ENCODE measurements around the gene CHMP4A.

The CHMP4A gene

DNA sequence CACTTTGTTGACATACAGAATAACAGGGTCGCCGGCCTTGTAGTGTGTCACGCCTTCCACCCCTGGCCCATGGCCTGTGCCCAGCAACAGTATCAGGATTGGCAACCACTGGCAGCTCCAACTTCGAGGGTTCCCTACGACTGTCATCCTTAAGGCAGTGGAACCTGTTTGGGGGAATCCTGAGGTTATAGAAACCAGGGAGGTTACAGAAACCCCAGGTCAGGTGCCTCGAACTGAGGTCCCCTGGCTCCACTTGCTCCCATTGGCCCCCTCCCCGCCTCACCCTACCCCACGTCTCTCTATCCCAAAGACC lies 18.5 kb downstream of the CHMP4A start:
- DNase-seq = no peak

DNA sequence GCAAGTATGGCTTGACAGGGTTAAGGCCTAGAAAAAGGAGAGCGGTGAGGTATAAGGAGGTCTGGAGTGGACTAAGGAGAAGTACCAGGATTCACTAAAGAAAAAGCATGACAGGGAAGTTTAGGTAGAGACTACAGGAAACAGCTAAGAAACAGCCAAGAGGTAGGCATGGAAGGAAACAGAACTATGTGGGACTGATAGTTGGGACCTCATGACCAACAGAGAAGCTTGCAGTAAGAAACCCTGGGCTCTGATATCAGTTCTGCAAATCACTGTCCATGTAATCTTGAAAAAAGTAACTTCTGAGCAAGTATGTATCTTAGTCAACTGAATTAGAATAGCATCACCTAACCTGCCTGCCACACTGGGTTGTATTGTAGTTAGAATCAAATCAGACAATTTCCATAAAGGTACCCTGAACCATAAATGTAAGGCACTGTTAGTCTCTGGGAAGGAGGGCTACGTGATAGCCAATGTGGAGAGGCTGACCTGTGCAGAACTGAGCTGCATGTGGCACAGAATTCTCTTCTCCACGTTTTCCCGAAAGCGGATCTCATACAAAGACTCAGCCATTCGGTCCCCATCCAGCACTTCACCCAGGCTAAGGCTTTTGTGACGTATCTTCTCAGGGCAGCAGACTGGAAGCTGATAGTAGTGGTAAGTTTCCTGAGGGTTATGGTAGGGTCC lies 19.0 kb downstream of the CHMP4A start:
- no peak for DNase-seq

DNA sequence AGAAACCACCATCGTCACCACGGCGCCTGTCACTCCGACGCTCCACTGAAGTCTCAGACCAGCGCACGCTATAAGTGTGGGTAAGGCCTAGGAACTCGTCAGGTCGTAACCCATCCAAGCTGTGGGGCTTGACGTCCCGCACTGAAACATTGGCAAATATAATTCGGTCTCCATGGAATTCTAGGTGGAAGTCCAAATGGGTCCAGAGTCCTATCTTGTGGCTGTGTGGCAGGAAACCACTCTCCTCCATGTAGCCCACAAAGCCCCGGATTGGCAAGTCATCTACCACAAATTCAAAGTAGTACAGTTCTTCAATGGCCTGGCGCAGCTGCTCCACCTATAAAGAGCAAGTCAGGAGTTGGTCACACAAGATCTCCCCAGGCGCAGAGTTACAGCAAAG lies 20.4 kb downstream of the CHMP4A start:
- no peak for DNase-seq

DNA sequence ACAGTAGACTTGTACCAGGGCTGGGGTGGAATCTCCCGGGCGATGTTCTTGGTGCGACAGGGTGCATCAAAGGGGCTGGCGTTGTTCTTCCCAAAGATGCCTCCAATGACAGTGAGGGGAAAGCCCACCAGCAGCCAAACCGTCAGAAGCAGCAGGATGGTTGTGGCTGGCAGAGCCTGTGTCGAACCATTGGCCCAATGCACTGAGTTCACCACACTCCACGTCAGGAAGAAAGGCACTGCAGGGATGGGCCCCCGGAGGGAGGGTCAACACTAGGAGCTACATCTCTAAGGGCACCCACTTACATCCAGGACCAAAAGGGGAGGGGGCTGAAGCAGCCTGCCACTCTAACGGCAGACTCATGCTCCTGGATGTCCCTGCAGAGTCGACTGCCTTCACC lies 22.9 kb downstream of the CHMP4A start:
- no peak for DNase-seq

DNA sequence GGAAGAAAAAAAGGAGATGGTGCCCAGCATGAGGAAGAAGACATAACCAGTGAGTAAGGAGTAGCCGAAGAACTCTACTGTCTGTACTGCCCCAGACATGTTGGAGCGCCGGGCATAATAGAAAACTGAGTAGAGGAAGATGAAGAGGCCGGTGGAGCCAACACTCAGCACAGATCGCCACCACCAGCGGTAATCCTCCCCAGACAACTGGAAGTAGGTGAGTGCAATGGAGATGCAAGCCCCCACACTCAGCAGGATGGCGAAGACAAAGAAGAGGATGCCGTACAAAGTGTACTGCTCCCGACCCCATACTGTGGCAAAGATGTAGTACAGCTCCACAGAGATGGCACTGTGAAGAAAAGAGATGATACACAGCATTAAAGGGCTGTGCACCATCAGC lies 23.8 kb downstream of the CHMP4A start:
- no peak for DNase-seq

DNA sequence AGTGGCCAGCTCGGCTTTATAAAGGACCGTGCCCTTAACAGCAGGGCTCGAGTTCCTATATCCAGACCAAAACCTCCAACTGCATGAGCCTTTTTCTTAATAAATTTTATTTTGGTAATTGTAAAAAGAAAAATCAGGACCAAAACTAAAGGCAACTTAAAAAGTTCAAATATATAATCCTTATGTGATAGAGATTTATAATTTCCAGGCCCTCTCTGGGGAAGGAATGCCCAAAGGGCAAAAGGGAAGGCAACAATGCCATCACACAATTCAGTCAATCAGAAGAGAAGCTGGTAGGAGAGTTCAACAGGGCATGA lies 24.3 kb downstream of the CHMP4A start:
- DNase-seq = no peak

DNA sequence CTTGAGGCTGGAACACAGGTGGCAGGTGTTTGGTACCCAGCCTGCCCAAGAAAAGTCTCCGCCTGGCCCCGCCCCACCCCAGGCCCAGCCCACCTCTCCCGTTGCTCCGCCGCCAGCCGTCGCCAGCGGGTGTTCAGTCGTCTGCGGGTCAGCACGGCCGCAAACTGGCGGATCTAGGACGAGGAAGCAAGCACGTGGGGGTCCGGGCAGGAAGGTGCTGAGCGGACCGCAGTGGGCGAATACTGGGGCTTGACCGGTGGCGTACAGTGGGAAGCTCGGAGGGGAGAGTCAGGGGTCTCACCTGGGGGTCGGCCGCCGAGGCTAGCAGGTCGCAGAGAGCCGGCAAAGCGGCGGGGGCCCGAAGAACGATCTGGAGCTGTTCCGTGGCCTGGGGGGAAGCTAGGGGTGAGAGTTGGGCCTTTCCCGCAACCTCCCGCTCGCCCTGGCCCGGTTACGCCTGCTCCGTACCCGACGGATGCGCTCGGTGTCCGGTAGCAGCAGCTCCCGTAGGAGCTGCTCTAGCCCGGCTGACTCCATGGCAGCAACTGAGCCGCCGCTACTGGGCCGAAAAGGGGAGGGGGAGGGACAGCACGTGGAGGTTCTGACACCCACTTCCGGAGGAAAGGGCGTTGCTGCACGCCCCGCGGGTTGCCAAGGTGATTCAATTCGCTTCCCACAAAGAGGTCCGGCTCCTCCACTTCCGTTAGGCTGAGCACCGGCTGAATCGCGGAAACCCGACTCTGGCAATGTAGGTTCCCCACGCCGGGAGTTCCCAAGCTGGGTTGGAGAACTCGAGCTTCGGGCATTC lies 24.8 kb downstream of the CHMP4A start, which contains the start of gene IPO4:
Gene IPO4 (minus strand): TSS at position 566 of the 808 bp plus-strand sequence. CDS start 29 bp downstream, at position 537.
- peak; percentile 97 for DNase-seq

DNA sequence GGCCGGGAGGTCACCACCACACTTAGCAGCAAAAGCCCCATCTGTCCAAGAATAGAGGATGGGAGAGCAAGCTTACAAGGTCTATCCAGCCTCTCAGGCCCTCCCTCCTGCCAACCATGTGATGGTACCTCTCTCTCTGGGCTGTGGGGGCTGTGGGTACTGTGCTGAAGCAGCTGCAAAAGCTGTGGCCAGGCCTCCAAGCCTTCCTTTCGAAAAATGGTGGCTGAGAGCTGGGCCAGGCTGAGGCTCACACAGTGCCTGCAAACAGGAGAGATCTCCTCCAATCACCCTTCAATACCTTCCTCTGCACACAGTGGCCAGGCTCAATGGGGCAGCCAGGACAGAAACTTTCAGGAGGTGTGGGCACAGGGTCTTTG lies 25.8 kb downstream of the CHMP4A start:
- DNase-seq = no peak

DNA sequence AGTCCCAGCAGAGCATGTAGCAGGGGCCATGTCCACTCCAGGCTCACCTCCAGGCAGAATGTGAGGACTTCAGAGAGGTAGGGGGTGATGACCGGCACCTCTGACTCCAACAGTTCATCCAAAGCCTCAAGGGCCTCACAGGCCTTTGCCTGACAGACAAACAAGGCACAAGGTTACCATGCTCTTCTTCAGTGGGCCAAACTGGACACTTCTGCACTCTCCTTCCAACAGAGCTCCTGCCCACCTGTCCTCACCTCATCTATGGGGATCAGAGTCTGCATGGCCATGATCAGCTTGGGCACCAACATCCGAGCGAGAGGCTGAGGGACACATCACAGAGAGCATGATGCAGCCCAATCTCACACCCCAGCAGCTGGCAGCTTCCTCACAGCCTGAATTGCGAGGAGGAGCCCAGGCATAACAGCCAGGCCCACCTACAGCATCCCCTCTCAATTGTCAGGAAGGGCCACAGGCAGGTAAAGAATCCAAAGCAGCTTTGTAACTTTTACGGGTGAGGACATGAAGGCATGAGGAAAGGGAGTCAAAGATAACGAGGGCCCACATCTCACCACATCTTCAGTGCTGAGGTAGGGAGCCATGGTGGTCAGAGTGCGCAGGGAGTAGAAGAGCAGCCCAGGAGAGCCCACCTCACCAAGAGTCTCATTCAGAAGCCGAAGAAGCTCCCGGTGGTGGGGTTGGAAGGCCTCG lies 26.3 kb downstream of the CHMP4A start:
- DNase-seq = no peak

DNA sequence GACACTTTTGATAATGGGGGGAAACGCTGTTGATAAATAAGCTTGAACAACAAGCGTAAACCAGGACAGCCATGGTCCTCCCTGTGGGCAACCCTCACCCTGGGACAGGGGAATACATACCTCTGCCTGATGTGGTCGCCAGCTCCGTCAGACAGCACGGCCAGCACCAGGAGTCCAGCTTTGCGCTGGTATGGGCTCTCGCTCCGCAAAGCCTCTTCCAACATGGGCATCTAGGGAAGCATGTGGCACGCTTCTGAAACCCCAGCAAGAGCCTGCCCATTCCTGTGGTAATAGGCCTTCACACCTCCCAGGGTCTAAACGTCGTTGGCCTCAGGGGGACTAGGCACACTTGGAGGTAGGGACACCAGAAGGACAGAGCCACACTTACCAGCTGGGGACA lies 27.5 kb downstream of the CHMP4A start:
- no peak for DNase-seq

DNA sequence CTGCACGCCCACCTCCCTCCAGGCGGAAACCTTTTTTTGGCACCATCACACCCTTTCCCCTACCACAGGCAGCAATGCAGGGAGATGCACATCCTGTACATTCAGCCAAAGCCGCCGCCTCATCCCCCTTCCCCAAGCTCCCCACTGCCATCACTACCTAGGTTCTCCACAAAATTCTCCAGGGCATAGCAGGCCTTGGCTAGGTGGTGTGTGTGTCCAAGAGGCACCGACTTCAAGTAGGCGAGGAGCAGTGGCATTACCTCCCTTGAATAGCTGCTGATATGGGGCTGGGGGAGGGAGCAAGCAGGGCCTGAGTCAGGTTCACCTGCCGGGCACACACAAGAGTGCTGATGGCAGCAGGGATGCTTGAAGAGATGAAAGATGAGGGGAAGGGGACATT lies 28.3 kb downstream of the CHMP4A start:
- DNase-seq = no peak

DNA sequence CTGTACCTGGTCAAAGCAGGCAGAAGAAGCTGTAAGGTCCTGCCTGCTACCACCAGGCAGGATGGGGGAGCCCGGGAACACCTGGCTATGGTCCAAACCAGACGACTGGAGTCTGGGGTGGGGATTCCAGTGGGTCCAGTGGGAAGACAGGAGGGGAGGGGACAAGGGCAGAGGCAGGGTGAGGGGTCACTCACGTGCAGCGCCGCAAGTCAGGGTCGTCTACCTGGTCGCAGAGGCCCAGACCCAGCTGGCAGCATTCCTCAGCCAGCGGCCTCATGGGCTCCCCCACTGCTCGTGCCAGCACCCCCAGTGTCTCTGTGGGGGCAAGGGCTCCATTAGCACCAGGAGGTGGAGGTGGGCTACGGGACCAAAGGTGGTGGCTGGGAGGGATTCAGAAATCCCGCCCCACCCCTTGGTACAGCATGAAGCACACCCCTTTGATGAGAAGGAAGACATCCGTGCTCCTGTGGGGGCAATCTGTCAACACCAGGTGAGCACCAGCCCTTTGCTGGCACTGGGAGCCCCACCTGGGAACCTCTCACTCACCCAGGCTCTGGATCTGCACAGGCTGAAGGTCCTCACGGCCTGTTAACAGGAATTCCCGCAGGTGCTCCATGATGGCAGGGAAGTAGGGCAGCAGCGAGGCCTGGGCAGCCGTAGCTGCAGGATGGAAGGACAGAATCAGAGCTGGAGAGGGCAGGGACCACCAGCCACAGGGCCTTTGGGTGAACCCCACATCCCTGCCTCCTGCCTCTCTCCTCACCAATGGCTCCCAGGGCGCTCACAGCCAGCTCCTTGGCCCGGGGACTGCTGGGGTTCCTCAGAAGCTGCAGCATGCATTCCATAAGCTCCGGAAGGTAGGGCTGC lies 29.0 kb downstream of the CHMP4A start:
- no peak for DNase-seq

DNA sequence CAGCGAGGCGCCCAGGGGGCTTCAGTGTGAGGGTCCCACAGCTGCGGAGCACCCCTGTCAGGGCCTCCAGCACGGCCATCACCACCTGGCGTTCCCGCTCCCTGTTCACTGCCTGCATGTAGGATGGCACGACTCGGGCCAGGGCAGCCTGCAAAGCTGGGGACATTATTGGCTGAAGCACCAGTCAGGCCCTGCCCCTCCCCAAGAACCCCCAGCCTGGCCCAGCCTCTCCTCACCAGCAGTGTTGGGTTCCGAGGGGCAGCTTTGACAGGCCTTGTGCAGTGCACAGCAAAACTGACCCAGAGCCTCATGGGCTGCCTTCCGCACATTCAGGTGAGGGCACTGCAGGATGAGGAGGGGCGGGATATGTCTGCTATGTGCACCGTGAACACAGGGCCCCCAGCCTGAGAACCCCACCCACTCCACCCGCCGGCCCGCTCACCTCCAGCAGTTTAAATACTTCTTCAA lies 30.2 kb downstream of the CHMP4A start:
- no peak for DNase-seq

DNA sequence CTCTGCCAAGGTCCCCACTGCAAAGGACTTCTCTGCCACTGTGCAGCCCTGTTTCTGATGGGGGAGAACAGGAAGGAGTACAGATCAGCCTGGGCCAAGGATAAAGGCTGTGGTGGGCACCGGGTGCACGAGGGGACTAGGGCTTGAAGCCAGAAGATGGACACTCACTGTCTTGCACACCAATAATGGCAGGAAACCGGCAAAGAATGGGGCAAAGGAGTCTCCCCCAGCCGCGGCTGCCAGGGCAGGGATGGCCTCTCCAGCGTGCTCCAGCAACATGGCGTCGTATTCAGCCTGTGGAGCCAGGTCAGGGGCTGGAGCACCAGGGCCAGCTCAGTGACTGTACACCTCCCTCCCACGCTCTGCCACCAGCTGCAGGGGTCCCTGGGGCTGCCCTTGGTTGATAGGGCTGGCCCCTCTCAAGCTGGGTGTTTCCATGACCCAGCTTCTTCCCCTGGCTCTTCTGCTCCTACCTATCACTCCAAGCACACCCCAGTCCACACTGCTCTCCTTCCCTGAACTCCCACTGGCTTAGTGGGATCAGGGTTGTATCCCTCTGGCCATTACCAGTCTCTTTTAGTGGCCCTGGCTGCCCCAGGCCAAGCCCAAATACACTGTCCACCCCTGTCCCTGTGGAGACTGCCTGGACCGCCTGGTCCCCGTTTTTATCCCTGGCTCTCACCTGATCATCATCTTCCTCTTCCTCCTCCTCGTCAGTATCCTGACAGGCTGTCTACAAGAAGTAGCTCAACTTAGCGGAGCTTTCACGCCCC lies 31.0 kb downstream of the CHMP4A start:
- no peak for DNase-seq

DNA sequence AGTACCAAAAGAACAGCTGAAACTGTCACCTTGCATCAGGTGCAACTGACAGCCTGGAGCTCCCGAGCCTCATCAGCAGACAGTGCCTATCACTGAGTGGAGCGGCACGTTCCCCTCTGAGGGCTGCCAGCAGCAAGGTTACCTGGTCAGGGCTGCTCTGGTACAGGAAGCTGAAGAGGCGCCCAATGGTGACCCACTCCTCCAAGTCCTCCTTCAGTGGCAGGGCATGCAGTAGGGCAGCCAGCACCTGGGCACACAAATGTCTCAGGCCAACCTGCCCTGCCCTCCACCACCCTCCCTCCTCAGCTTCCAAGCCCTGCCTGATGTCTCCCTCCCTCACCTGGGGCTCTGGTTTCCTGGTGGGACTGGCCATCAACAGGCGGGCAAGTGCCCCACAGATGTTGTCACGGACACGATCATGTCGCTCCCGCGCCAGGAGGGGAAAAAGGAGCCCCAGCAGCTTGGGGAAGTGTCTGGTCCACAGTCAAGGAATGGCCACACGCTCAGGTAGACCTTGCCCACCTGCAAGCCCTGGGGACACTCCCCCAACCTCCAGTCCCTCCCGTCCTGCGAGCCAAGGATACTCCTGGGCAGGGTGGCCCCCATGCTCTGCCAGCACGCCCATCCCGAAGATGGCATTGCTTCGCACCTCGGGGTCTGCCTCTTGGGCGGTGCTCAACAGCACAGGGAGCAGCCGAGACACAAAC lies 31.8 kb downstream of the CHMP4A start:
- no peak for DNase-seq

DNA sequence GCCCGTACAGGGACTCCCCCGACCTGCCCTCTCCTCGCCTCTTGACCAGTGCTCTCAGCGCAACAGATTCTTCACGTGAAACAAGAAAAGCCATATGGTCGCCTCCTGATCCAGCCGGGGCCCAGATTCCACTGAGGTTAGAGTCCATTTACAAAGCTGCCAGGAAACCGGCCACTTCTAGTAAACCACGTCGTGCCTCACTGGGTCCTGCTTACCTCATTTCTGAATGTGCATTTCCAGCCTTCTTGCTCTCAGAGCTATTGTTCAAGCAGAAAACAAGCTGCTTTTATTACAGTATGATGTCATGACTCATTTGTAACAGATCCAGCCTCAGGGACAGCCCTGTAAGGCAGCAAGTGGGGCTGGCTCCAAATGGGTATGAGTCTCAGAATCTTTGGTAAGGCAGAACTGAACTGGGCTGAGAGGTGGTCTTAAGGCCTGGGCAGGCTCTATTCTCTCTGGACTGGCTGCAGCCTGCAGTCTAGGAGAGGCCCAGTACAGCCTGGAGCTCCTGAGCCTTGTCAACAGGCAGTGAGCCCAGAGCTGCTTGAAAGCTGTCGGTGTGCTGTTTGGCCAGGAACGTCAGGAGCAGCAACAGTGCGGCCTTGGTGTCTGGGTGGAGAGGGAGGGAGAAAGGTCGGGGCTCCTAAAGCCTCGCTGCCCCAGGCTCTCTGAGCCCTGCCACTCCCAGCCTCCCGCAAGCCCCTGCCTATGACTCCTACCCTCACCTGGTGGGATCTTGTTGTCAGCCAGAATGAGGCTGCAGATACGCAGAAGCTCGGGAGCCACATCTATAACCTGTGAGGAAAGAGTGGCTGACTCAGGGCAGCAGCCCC lies 33.1 kb downstream of the CHMP4A start:
- DNase-seq = no peak

DNA sequence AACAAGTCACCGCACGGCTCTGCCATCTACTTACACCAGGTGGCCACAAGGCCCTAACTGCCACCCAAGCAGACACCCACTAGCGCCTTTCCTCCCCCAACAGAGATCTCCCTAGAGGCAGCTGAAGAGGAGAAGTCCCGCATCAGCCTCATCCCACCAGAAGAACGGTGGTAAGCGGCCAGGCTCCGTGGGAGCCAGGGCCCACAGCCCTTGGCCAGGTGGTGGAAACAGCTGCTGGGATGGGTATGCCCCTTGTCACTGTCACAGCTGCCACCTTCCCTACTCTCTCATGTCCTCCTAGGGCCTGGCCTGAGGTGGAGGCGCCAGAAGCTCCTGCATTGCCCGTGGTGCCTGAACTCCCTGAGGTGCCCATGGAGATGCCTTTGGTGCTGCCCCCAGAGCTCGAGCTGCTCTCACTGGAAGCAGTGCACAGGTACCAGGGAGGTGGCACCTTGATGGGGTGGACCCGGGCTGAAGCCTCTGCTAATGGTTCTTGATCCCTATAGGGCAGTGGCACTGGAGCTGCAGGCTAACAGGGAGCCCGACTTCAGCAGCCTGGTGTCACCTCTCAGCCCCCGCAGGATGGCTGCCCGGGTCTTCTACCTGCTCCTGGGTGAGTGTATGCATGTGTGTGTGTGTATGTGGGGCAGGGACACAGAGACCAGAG lies 33.9 kb downstream of the CHMP4A start:
- no peak for DNase-seq

DNA sequence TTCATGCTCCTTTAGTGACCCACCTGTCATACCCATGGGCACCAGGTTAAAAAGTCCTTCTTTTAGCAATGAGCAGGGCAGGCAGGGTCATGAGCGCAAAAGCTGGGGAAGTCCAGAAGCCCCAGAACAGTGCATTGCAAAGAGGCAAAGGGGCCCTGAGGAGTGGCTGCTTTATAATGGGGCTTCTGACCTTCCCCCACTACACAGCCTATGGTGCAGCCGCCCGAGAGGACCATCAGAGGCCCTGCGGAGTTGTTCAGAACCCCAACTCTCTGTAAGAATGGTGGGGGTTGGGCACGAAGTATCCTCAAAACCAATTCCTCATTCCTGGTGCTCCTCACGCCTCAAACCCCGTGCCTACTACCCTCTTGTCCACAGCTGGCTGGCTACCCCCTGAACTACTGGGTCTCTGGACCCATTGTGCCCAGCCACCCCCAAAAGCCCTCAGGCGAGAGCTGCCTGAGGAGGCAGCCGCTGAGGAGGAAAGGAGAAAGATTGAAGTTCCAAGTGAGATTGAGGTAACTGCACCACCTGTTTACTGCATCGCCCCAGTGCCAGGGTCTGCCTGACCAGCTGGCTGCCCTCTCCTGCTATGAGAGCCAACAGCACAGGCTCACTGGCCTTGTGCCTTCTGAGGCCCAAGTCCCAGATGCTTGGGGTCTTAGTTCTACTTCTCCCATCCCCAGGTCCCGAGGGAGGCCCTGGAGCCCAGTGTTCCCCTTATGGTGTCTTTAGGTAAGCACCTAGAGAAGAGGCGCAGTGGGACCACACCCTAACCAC lies 34.7 kb downstream of the CHMP4A start:
- no peak for DNase-seq

DNA sequence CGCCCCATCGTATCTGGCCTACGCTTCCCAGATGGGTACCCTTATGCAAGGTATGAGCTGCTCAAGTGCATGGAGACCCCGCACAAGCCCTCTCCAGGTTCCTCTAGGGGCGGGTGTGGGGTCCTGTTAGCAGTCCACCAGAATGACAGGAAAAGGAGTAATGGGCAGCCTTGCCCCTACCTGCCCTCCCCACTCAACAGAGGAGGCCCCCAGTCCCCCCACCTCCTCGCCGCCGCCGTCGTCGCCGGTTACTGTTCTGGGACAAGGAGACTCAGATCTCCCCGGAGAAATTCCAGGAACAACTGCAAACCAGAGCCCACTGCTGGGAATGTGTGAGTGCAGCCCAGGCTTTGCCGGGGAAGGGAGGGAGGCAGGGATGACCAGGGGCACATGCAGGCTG lies 35.4 kb downstream of the CHMP4A start:
- DNase-seq = no peak
